Mucosa of descending colon (tissue), 3 donors: ENCODE measurements around the gene NECAB3. TPM values are rescaled to one million over a fixed set of nuclear protein-coding genes. Genes with fewer than 3 reads are reported as not detected.
A peak's percentile ranks its signal among the peaks of the same experiment; 100 is the strongest.

ENCODE experiments used
- ATAC-seq: fragments of 200-7000 bp; cut with Tn5 transposase; one replicate; pipeline ENCODE4 v1.9.1; 2020; ENCODE audit warnings: mild to moderate bottlenecking, moderate library complexity
- DNase-seq, 3 donors: peaks; one replicate each; pipeline ENCODE4 v3.0.0-alpha.2; 2020
- H3K36me3 ChIP-seq: fragments of 200-600 bp; one replicate; pipeline ENCODE4 v1.8.0; 2021; ENCODE audit warnings: low read depth, mild to moderate bottlenecking
- H3K4me1 ChIP-seq: fragments of 200-600 bp; one replicate; pipeline ENCODE4 v1.8.0; 2021; ENCODE audit warnings: low read depth, mild to moderate bottlenecking
- H3K4me3 ChIP-seq: fragments of 200-600 bp; one replicate; pipeline ENCODE4 v1.8.0; 2021; ENCODE audit warnings: mild to moderate bottlenecking
- H3K9me3 ChIP-seq: fragments of 200-600 bp; one replicate; pipeline ENCODE4 v1.8.0; 2021; ENCODE audit warnings: mild to moderate bottlenecking
- intact Hi-C, 2 donors: fragments of 100-400 bp; cut with DNase I in 1 of 2; cut with micrococcal nuclease in 1 of 2; formaldehyde crosslinking; loops; one replicate each; pipeline versions ENCODE4 v1.11.0 to v1.11.1; 2022; cut with DNase I, micrococcal nuclease
- total RNA-seq, 3 donors: library from RNA; stranded (reverse); fragmentation: NEBNext Ultra II Directional in 2 of 3; extraction: Animal tissue kit (Norgen Biotek cat#: 25700) in 2 of 3; gene quantifications; one replicate each; pipeline versions ENCODE4 v1.2.1 to v1.2.4, GENCODE V29; 2021 to 2023
- TF ChIP-seq, protein P1 (sequence below): fragments of 200-600 bp; IDR thresholded peaks from one replicate; pipeline ENCODE4 v1.8.0; 2022; ENCODE audit warnings: antibody characterized with exemption, mild to moderate bottlenecking
- donor health status: DM: no; HTN: no; CAD: no; lungs with moderate emphysema.
- donor health status: DM: no; HTN: no; CAD: no.
- donor health status: DM: no; HTN: yes; CAD: no.

Gene NECAB3
- total RNA-seq, 3 donors from 2014 or later: 50.7 to 55.7 (median 51.7) TPM

GRCh38 chr20:33626190-33626589 is 48.0 kb downstream of the NECAB3 start:
- DNase-seq (no peak), ATAC-seq (no peak)
- TF ChIP-seq, protein P1, sequence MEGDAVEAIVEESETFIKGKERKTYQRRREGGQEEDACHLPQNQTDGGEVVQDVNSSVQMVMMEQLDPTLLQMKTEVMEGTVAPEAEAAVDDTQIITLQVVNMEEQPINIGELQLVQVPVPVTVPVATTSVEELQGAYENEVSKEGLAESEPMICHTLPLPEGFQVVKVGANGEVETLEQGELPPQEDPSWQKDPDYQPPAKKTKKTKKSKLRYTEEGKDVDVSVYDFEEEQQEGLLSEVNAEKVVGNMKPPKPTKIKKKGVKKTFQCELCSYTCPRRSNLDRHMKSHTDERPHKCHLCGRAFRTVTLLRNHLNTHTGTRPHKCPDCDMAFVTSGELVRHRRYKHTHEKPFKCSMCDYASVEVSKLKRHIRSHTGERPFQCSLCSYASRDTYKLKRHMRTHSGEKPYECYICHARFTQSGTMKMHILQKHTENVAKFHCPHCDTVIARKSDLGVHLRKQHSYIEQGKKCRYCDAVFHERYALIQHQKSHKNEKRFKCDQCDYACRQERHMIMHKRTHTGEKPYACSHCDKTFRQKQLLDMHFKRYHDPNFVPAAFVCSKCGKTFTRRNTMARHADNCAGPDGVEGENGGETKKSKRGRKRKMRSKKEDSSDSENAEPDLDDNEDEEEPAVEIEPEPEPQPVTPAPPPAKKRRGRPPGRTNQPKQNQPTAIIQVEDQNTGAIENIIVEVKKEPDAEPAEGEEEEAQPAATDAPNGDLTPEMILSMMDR: no peak
- H3K36me3 ChIP-seq: no peaks in the 10 kb centered on the region
- H3K9me3 ChIP-seq: no peaks in the 10 kb centered on the region
- no peaks in the 10 kb centered on the region for H3K4me1 ChIP-seq
- intact Hi-C loops: no loop called here
- no peak overlapping the region for H3K4me3 ChIP-seq

DNA sequence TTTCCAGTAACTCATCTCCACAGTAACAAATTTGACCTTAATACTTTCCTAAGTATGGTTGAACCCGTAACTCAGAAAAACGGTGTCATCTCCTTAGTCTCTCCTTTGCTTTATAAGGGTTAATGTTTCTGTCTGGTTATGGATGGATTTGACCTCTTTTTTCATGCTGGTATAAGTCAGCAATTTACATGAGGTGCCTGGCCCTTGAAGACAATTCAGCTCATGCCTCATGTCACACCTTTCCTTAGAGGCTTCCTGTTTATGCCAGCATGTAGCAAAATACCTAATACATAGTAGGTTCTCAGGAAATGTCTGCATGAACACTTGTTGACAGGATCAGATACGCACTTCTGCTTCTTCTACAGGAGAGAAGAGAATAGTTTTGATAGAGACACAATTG is 49.8 kb downstream of the NECAB3 start:
- intact Hi-C loops: no loop called here
- H3K9me3 ChIP-seq: no peaks in the 10 kb centered on the region
- TF ChIP-seq, protein P1: no peak
- DNase-seq: no peak
- no peak overlapping the region for H3K4me3 ChIP-seq
- no peaks in the 10 kb centered on the region for H3K4me1 ChIP-seq
- no peaks in the 10 kb centered on the region for H3K36me3 ChIP-seq
- ATAC-seq: no peak

DNA sequence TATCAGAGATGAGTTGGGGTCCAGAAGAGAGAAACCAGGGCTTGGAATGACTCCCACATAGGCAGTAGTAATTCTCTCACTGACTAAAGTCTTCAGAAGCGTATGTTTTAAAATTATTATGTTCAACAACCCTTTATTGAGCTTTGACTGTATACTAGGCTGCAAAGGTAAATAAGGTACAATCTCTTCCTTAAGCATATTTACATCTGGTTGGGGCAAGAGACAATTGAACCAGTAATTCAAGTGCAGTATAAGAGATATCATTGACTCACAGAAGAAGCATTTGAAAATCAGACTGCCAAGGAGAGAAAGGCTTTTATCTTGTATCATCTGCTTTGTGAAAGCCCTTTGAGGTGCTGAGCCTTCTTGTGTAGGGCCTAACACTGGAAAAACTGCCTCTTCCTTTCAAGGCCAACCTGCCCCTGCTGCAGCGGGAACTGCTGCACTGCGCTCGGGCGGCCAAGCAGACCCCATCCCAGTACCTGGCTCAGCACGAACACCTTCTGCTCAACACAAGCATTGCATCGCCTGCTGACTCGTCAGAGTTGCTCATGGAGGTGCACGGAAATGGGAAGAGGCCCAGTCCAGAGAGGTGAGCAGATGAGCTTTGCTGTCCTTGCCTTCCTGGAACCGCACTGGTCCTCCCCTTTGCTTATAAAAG is 51.4 kb downstream of the NECAB3 start:
- H3K9me3 ChIP-seq: no peaks in the 10 kb centered on the region
- no peaks in the 10 kb centered on the region for H3K36me3 ChIP-seq
- TF ChIP-seq, protein P1: no peak
- ATAC-seq: peak; percentile 24
- no peak overlapping the region for H3K4me3 ChIP-seq
- H3K4me1 ChIP-seq: no peaks in the 10 kb centered on the region
- intact Hi-C loops: no loop called here
- DNase-seq: no peak

DNA sequence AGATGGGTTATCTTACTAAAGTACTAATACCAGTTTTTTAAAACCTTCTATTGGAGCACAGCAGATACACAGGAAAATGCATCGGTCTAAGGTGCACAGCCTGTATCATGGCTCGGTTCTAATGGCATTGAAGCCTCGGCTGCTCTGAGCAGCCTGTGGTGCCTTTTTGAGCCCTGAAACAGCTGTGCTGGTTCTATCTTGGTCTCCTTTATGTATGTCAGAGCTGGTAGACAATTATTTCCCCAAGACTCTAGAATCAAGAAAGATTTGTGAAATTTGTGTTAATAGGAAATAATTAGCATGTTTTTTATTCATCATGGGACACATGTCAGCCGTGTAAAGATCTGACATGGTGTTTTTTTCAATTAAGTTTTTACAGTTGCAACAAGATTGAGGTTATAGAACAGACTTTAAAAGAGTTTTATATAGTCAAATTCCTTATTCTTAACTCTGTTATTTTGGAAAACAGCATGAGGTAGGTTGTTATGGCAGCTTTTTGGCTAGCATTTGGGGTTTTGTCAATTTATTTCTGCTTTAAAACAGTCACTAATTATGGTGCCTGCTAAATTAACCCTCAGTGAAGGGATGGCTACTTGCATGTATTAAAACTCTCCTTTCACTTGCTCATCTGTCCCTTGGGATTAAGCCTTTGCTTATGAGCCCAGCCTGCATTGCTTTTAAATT is 52.4 kb downstream of the NECAB3 start:
- TF ChIP-seq, protein P1: no peak
- intact Hi-C loops: no loop called here
- Histone ChIP-seq H3K9me3 (no peaks in the 10 kb centered on the region), H3K4me1 (no peaks in the 10 kb centered on the region), H3K4me3 (no peak overlapping the region), H3K36me3 (no peaks in the 10 kb centered on the region)
- DNase-seq: no peak
- no peak for ATAC-seq

DNA sequence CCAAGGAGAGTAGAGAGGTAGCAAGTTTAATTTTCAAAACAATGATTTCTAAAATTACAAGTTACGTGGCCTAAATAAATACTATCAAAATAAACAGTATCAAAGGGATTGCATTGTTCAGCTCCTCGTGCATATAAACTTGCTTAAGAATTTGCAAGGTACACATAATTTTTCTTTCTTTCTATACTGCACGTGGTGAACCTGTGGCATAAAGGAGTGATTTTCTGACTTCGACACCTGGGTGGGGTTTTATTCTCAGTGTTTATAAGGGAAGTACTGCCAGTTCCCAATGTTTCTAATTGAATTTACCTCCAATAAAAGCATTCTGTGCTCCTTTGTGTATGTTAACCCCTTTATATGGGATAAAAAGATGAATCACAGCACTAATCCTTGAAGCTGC is 62.2 kb downstream of the NECAB3 start:
- ATAC-seq (peak; percentile 38), DNase-seq (no peak)
- TF ChIP-seq, protein P1: no peak
- Histone ChIP-seq H3K4me1 (no peaks in the 10 kb centered on the region), H3K9me3 (no peaks in the 10 kb centered on the region), H3K36me3 (no peaks in the 10 kb centered on the region), H3K4me3 (no peak overlapping the region)
- intact Hi-C loops: no loop called here
